Measurements from ENCODE around the gene CGNL1. TPM values are rescaled to one million over a fixed set of nuclear protein-coding genes. Genes with fewer than 3 reads are reported as not detected.

CGNL1 gene
- polyA plus RNA-seq, 1 of the 3 experiments (the other 2 are of a cell fraction) = 0.23 TPM

GRCh38 chr15:57458356-57458781 lies 82.1 kb downstream of the CGNL1 start:
- Histone ChIP-seq H4K20me1 (ENCODE audit: insufficient read depth) (no peaks in the 10 kb centered on the region), H3K4me3 (ENCODE audit: low read depth in 2 of 2, low read length in 1 of 2) (no peak overlapping the region), H3K79me2 (ENCODE audit: insufficient read depth) (no peaks in the 10 kb centered on the region), H2AFZ (ENCODE audit: low read depth) (no peak overlapping the region), H3K9ac (no peak overlapping the region), H3F3A (replicated peaks; ENCODE audit: insufficient read depth) (no peaks in the 10 kb centered on the region), H3K4me2 (no peak overlapping the region), H3K36me3 (replicated peaks in 1 of 2; ENCODE audit: control insufficient read depth in 1 of 2, insufficient read depth in 2 of 2, low read length in 1 of 2) (no peaks in the 10 kb centered on the region), H3K27me3 (ENCODE audit: insufficient read depth) (no peaks in the 10 kb centered on the region), H3K9me2 (no peaks in the 10 kb centered on the region), H3K4me1 (ENCODE audit: control insufficient read depth in 1 of 2, insufficient read depth in 2 of 2, low read depth in 1 of 2, low read length in 1 of 2) (peaks cover 0 to 27% of the 10 kb centered on the region in 2 experiments; a peak in 3 of 4 replicates), H3K9me3 (no peaks in the 10 kb centered on the region), H3K27ac (ENCODE audit: low read depth in 2 of 2, low read length in 1 of 2) (peak overlapping the region in 1 of 2 experiments; percentile 67; a peak in 2 of 4 replicates)
- CTCF ChIA-PET = interaction anchor here (2.3 to 2.5 kb wide), 2 partner anchors 69 to 117 kb away, joined by 7 to 9 read pairs; no protein-coding TSS in a partner anchor
- POLR2A ChIA-PET = no interaction called here
- TF ChIP-seq RXRA (IDR thresholded peaks at IDR 0.05; ENCODE audit: borderline replicate concordance, low read depth) = no peak
- no peak for TF ChIP-seq NRF1 (IDR thresholded peaks at IDR 0.05; ENCODE audit: low read depth, low read length)
- TF ChIP-seq USF2 (IDR thresholded peaks at IDR 0.05; ENCODE audit: borderline replicate concordance, low read depth, low read length) = no peak
- TF ChIP-seq, protein P1, sequence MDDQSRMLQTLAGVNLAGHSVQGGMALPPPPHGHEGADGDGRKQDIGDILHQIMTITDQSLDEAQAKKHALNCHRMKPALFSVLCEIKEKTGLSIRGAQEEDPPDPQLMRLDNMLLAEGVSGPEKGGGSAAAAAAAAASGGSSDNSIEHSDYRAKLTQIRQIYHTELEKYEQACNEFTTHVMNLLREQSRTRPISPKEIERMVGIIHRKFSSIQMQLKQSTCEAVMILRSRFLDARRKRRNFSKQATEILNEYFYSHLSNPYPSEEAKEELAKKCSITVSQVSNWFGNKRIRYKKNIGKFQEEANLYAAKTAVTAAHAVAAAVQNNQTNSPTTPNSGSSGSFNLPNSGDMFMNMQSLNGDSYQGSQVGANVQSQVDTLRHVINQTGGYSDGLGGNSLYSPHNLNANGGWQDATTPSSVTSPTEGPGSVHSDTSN (IDR thresholded peaks at IDR 0.05) = no peak
- no peak for TF ChIP-seq FOXM1 (IDR thresholded peaks at IDR 0.05; ENCODE audit: low read depth)
- TF ChIP-seq, protein P2, sequence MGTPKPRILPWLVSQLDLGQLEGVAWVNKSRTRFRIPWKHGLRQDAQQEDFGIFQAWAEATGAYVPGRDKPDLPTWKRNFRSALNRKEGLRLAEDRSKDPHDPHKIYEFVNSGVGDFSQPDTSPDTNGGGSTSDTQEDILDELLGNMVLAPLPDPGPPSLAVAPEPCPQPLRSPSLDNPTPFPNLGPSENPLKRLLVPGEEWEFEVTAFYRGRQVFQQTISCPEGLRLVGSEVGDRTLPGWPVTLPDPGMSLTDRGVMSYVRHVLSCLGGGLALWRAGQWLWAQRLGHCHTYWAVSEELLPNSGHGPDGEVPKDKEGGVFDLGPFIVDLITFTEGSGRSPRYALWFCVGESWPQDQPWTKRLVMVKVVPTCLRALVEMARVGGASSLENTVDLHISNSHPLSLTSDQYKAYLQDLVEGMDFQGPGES (IDR thresholded peaks at IDR 0.05; ENCODE audit: low read depth, low read length) = no peak
- peak in 1 of 2 experiments; percentile 56; a peak in 2 of 4 replicates for TF ChIP-seq EP300 (IDR thresholded peaks at IDR 0.05; ENCODE audit: borderline replicate concordance in 1 of 2, low read depth in 1 of 2, low read length in 1 of 2)
- TF ChIP-seq NFIC (IDR thresholded peaks at IDR 0.05; ENCODE audit: borderline replicate concordance) = no peak
- peak; percentile 83 for TF ChIP-seq GATA2 (CRISPR knock-in tag; IDR thresholded peaks at IDR 0.05)
- no peak for TF ChIP-seq POLR2AphosphoS5 (IDR thresholded peaks at IDR 0.05; ENCODE audit: low read depth, low read length)
- no peak for TF ChIP-seq MXI1 (IDR thresholded peaks at IDR 0.05; ENCODE audit: low read depth, low read length)
- TF ChIP-seq FOSL2 (IDR thresholded peaks at IDR 0.05; ENCODE audit: borderline replicate concordance, low read depth) = no peak
- TF ChIP-seq, protein P3, sequence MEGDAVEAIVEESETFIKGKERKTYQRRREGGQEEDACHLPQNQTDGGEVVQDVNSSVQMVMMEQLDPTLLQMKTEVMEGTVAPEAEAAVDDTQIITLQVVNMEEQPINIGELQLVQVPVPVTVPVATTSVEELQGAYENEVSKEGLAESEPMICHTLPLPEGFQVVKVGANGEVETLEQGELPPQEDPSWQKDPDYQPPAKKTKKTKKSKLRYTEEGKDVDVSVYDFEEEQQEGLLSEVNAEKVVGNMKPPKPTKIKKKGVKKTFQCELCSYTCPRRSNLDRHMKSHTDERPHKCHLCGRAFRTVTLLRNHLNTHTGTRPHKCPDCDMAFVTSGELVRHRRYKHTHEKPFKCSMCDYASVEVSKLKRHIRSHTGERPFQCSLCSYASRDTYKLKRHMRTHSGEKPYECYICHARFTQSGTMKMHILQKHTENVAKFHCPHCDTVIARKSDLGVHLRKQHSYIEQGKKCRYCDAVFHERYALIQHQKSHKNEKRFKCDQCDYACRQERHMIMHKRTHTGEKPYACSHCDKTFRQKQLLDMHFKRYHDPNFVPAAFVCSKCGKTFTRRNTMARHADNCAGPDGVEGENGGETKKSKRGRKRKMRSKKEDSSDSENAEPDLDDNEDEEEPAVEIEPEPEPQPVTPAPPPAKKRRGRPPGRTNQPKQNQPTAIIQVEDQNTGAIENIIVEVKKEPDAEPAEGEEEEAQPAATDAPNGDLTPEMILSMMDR (IDR thresholded peaks at IDR 0.05) = no peak
- TF ChIP-seq JUND (IDR thresholded peaks at IDR 0.05) = no peak
- TF ChIP-seq GABPA (IDR thresholded peaks at IDR 0.05; ENCODE audit: low read depth) = no peak
- TF ChIP-seq FOXJ3 (CRISPR knock-in tag; IDR thresholded peaks at IDR 0.05) = 0 out of 2 replicates have a peak, but pooled peaks have one; percentile 23
- TF ChIP-seq USF1 (IDR thresholded peaks at IDR 0.05; ENCODE audit: borderline replicate concordance, low read depth) = no peak
- TF ChIP-seq ELF1 (IDR thresholded peaks at IDR 0.05) = no peak
- TF ChIP-seq YY1 (IDR thresholded peaks at IDR 0.05; ENCODE audit: low read depth) = no peak
- 0 out of 2 replicates have a peak, but pooled peaks have one; percentile 44 for TF ChIP-seq RCOR1 (IDR thresholded peaks at IDR 0.05; ENCODE audit: low read length)
- TF ChIP-seq RFX5 (IDR thresholded peaks at IDR 0.05; ENCODE audit: low read length) = no peak
- 53% methylated on average over 7 of the region's 7 CpGs for WGBS (ENCODE audit: low lambda C conversion rate)
- DNase-seq = peak; percentile 22
